HG03097 (cell line): ENCODE results near the gene SSTR5.

Experiments used
- ATAC-seq: cut with Tn5 transposase; IDR thresholded peaks from one replicate; pipeline ENCODE4 v1.9.1; 2021; ENCODE audit not compliant: unreplicated experiment, low FRiP score

The SSTR5 gene

GRCh38 chr16:1038932-1039331 is 33.6 kb upstream of the SSTR5 start:
- no peak for ATAC-seq

GRCh38 chr16:1039762-1040161 is 32.8 kb upstream of the SSTR5 start:
- no peak for ATAC-seq

GRCh38 chr16:1040346-1040745 is 32.2 kb upstream of the SSTR5 start:
- no peak for ATAC-seq

- no peak for ATAC-seq
Measured at GRCh38 chr16:1042049-1042744, 30.4 kb upstream of the SSTR5 start.

GRCh38 chr16:1042866-1043265 is 29.7 kb upstream of the SSTR5 start:
- ATAC-seq = no peak

- no peak for ATAC-seq
Measured at GRCh38 chr16:1043881-1044451, 28.6 kb upstream of the SSTR5 start.

GRCh38 chr16:1044460-1045309 is 27.9 kb upstream of the SSTR5 start:
- ATAC-seq = no peak

DNA sequence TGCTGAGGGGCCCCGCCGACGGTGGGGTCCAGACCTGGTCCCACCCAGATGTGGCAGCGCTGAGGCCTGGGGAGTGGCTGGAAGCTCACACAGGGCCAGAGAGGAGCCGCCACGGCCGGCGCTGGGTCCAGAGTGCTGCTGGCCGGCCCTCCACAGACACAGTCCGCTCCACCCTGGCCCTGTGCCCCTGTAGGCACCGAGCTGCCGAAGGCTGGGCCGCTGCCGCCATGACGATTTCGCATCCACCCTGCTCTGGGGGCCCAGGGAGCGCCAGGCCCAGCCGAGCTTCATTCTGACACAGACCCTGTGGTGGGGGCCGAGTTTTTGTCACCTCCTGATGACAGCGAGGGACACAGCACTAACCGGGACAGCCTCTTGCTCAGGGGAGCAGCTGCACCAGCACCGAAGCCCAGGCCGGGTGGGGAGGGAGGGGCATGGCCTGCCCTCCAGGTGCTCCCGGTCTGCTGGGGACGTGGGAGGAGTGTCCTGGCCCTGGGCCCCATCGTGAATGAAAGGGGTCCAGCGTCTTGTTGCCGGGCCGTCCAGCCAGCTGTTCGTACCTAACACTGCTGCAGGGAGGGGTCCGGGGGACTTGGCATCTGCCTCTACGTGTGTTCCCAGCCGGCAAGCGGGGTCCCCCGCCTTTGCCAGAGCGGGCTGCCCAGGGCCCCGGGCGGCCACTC is 27.1 kb upstream of the SSTR5 start:
- ATAC-seq = no peak

GRCh38 chr16:1045993-1046911 is 26.3 kb upstream of the SSTR5 start:
- no peak for ATAC-seq

DNA sequence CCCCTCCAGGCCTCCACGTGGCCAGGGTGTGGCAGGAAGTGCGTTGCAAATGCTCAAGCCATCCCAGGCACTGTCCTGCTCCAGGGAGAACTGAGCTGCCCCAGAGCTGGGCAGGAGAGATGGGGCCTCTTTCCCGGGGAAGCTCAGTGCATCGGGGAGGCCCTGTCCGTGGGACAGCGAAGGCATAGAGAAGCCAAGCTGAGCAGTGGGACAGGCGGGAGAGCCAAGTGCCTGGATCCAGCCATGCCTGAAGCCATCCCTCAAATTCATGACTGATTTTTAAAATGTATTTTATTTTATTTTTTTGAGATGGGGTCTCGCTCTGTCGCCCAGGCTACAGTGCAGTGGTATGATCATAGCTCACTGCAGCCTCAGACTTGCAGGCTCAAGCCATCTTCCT is 25.4 kb upstream of the SSTR5 start:
- ATAC-seq = no peak

DNA sequence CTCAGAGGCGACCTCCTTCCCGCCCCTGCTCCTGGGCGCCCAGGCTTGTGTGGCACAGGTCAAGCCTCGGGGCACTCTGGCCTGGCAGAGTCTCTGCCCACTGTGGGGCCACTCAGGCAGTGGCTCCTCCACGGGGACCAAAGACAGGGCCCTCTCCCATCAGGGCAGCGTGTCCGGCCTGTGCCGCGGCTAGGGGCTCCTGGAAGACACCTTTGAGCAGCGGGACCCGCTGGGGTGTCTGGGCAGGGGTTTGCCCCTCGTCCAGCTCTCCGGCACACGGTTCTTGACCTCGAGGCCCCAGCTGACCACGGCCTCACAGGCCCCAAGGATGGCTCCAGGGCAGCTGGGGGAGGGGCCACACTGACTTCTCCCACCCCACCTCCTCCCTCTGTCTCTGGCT is 24.7 kb upstream of the SSTR5 start:
- ATAC-seq = no peak

DNA sequence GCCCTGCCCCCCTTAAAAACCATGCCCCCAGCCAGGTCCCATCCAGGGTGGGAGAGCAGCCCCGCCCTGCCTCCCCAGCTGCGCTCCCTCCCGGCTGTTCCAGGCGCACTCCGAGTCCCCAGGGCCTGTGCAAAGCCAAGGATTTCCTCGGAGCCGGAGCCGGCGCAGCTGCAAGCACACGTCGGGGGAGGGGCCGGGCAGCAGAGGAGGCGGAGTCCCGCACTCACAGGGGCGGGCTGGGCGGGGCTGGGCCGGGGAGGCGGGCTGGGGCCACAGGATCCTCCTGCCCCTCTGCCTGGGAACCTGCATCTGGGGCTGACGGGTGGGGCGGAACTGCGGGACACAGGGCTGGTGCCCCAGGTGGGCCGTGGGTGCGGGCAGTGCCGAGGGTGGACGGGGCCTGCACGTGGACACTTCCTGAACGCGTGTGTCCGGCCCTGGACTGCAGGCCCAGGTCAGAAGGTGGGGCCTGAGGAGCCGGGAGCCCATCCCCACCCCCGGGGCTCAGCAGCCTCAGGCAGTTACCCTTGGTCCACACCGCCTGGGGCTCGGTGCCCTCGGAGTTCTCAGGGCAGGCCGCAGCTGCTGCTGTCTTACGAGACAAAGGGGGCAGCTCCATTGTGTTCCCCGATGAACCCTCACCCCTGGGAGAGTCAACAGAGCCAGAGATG is 24.0 kb upstream of the SSTR5 start:
- no peak for ATAC-seq

DNA sequence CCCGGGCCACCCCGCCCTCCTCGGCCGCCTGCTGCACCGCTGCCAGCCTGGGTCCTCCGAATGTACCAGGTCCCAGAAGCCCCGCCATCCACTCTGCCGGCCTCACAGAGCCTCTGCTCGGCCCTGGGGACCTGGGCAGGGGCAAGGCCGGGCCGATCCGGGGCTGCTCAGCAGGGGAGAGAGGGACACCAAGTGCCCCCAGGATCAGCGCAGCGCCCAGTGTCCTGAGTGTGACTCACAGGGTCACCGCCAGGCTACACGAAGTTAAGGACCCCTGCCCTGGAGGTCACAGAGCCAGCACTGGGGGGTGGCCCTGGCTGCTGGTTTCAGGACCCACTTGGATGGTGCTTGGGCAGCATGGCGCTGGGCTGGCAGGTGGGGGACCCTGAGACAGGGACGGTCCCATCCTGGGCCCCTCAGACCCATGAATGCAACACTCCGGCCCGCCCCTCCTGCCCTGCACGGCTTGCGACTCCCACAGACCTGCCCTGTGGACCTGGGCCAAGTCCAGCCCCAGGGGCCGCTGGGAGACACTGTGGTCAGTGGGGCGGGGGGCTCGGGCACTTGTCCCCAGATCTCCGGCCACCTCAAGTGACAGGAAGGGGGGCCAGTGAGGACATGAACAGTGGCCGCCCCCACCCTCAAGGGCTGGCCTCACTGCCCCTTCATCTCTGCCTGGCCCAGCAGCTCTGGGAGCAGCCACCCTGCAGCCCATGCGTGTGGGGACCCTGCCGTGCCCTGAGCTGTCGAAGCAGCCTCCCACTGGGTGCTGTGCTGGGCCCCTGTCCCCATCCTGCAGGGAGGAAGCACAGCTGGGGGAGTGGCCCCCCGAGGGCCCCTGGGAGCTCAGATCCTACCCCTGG is 23.2 kb upstream of the SSTR5 start:
- ATAC-seq = no peak

GRCh38 chr16:1049976-1050247 is 22.6 kb upstream of the SSTR5 start:
- no peak for ATAC-seq

DNA sequence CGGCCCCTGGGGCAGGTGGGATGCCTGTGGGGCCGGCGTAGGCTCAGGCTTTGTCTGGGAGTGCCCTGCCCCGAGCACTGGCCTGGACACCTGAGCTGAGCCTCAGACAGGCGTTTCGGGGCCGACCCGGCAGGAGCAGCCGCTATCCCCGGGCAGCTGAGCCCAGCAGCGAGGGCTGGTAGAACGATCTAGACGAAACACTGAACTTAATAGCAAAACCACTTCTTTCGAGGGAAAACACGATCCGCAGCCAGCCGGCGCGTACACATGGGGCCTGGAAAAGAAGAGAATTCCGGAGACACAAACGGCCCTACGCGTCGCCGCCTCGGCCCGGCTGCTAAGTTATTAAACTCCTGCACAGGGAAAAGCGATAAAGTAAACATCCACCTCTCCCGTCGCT is 22.0 kb upstream of the SSTR5 start:
- ATAC-seq = no peak

DNA sequence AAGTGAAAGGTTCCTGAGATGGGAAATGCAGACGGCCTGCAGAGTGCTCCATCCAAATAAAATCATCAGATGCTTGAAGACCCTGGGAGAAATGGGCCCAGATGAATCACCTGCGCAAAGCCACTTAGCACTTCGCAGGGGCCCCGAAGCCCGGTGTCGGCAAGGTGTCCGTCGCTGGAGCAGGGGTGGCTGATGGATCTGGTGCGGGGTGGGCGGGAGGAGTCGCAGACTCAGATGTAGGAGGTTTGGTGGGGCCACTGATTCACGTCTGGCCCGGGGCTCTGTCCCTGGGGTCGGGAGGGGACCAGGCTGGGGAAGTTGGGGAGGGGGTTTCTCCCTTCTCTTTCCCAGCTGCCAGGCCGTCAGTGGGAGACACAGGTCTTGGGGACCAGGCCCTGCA is 21.6 kb upstream of the SSTR5 start:
- no peak for ATAC-seq

DNA sequence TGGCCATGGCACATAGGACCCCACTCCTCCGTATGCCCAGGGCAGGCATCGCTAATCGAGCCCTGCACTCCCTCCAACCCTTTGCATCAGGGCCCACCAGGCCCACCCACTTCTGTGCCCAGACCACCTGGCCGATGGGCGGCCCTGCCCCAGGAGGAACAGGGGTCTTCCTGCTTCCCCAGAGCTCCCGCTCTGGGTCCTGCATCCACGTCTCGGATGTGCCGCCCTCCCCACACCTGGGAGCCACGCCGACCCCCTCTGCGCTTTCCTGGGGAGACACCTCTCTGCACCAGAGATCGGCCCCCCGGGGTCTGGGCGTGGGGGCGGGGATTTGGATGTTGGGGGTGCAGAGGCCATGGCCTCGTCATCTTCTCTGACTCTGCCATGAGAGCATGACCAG is 21.1 kb upstream of the SSTR5 start:
- ATAC-seq = no peak

- ATAC-seq = no peak
Measured at GRCh38 chr16:1052721-1053120, 19.8 kb upstream of the SSTR5 start.

DNA sequence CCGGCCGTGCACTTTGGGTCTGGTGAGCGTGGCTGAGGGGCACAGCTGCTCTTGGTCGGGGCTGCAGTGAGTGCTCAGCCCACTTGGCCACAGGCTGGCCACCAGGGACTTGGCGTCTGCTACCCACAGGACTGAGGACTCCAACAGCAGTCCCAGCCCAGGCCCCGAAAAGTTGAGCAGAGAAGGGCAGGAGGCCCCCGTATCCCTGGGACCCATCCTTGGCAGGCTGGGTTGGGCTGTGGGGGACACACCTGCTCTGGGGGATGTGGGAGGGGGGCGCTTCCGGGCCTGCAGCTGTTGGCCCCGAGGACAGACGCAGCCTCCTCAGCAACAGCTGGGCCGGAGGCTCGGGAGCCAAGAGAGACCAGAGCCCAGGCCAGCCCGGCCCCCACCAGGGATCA is 19.4 kb upstream of the SSTR5 start:
- ATAC-seq = no peak
